SK-N-SH treated with all-trans-retinoic acid at 6 μM for 48 hours (cell line): ENCODE results near the gene PRKCE.

Experiments used
- ATAC-seq: fragments of 200-7000 bp; cut with Tn5 transposase; 3 replicates; pipeline ENCODE4 v1.9.1; 2020; ENCODE audit warnings: mild to moderate bottlenecking, moderate library complexity
- ARNTL ChIP-seq: fragments of 450-650 bp; formaldehyde crosslinking; IDR thresholded peaks from 2 replicates; pipeline ENCODE4 v1.5.0; 2020; ENCODE audit warnings: low read depth, mild to moderate bottlenecking, moderate library complexity, borderline replicate concordance
- BACH2 ChIP-seq: fragments of 250-450 bp; sonication (Bioruptor Pico); IDR thresholded peaks from 2 replicates; pipeline ENCODE4 v1.9.0; 2021; ENCODE audit warnings: mild to moderate bottlenecking, borderline replicate concordance
- ESRRG ChIP-seq: fragments of 250-450 bp; sonication (Bioruptor Pico); IDR thresholded peaks from 2 replicates; pipeline ENCODE4 v1.6.1; 2021; ENCODE audit warnings: mild to moderate bottlenecking
- ISL1 ChIP-seq: fragments of 250-450 bp; sonication (Bioruptor Pico); IDR thresholded peaks from 2 replicates; pipeline ENCODE4 v2.1.2; 2022; ENCODE audit warnings: mild to moderate bottlenecking, moderate library complexity
- OSR1 ChIP-seq: fragments of 250-450 bp; sonication (Bioruptor Pico); IDR thresholded peaks from 2 replicates; pipeline ENCODE4 v1.8.0; 2022; ENCODE audit warnings: moderate library complexity, mild to moderate bottlenecking, inconsistent platforms
- PPARA ChIP-seq: fragments of 250-450 bp; sonication (Bioruptor Pico); IDR thresholded peaks from 2 replicates; pipeline ENCODE4 v1.5.0; 2020; ENCODE audit warnings: mild to moderate bottlenecking, borderline replicate concordance
- RARB ChIP-seq: fragments of 250-450 bp; sonication (Bioruptor Pico); IDR thresholded peaks from 2 replicates; pipeline ENCODE4 v1.8.0; 2021; ENCODE audit warnings: mild to moderate bottlenecking, moderate library complexity
- SNAI2 ChIP-seq: fragments of 250-450 bp; sonication (Bioruptor Pico); IDR thresholded peaks from 2 replicates; pipeline ENCODE4 v1.5.0; 2020; ENCODE audit warnings: mild to moderate bottlenecking, moderate library complexity
- TCF4 ChIP-seq: fragments of 250-450 bp; sonication (Bioruptor Pico); IDR thresholded peaks from 2 replicates; pipeline ENCODE4 v1.8.0; 2021; ENCODE audit warnings: mild to moderate bottlenecking, moderate library complexity, borderline replicate concordance
- ZC3H10 ChIP-seq: fragments of 250-450 bp; sonication (Bioruptor Pico); IDR thresholded peaks from 2 replicates; pipeline ENCODE4 v1.5.1; 2021; ENCODE audit warnings: mild to moderate bottlenecking, moderate library complexity
- ZFP3 ChIP-seq: fragments of 250-450 bp; sonication (Bioruptor Pico); IDR thresholded peaks from 2 replicates; pipeline ENCODE4 v1.5.0; 2020; ENCODE audit warnings: mild to moderate bottlenecking, moderate library complexity
- ZFP30 ChIP-seq: fragments of 450-650 bp; formaldehyde crosslinking; IDR thresholded peaks from 2 replicates; pipeline ENCODE4 v1.5.0; 2022; ENCODE audit warnings: mild to moderate bottlenecking, moderate library complexity
- ZNF565 ChIP-seq: fragments of 450-650 bp; formaldehyde crosslinking; conservative IDR thresholded peaks from 2 replicates; pipeline ENCODE4 v1.5.0; 2020; ENCODE audit warnings: low read depth, mild to moderate bottlenecking, moderate library complexity
- ZNF70 ChIP-seq: fragments of 450-650 bp; formaldehyde crosslinking; IDR thresholded peaks from 2 replicates; pipeline ENCODE4 v1.5.0; 2020; ENCODE audit warnings: mild to moderate bottlenecking, moderate library complexity
- ZNF8 ChIP-seq: fragments of 450-650 bp; formaldehyde crosslinking; IDR thresholded peaks from 2 replicates; pipeline ENCODE4 v1.5.0; 2020; ENCODE audit warnings: mild to moderate bottlenecking, moderate library complexity
- TF ChIP-seq, protein P1 (sequence below): fragments of 250-450 bp; sonication (Bioruptor Pico); IDR thresholded peaks from 2 replicates; pipeline ENCODE4 v1.8.0; 2020; ENCODE audit warnings: mild to moderate bottlenecking, moderate library complexity, borderline replicate concordance
- TF ChIP-seq, protein P2 (sequence below): fragments of 250-450 bp; sonication (Bioruptor Pico); IDR thresholded peaks from 2 replicates; pipeline ENCODE4 v1.5.0; 2020; ENCODE audit warnings: mild to moderate bottlenecking, moderate library complexity
- TF ChIP-seq, protein P3 (sequence below): fragments of 250-450 bp; sonication (Bioruptor Pico); IDR thresholded peaks from 2 replicates; pipeline ENCODE4 v1.5.1; 2020; ENCODE audit warnings: low read depth, mild to moderate bottlenecking, moderate library complexity
- TF ChIP-seq, protein P4 (sequence below): fragments of 250-450 bp; sonication (Bioruptor Pico); IDR thresholded peaks from 2 replicates; pipeline ENCODE4 v1.5.1; 2021; ENCODE audit warnings: mild to moderate bottlenecking, moderate library complexity

Gene PRKCE

DNA sequence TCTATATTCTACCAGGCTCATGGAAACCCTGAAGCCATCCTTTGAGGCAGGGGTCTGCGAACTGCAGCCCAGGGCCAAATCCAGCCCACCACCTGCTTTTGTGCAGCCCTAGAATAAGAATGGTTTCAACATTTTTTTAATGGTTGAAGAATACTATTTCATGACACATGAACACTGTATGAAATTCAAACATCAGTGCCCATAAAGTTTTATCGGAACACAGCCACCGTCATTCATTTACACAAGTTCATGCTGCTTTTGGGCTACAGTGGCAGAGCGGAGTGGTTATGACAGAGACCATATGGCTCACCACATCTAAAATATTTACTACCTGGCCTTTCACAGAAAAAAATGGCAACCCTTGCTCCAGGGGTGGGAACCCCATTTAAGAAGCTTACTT lies 521.6 kb downstream of the PRKCE start:
- no peak for ATAC-seq
- TF ChIP-seq SNAI2 (no peak), ZFP30 (CRISPR knock-in tag) (no peak), ZFP3 (CRISPR knock-in tag) (no peak), BACH2 (no peak), PPARA (no peak), ZNF8 (CRISPR knock-in tag) (no peak), ISL1 (CRISPR knock-in tag) (no peak), RARB (CRISPR knock-in tag) (no peak), OSR1 (CRISPR knock-in tag) (no peak), ZNF565 (CRISPR knock-in tag) (no peak), ARNTL (no peak), ESRRG (CRISPR knock-in tag) (no peak), ZC3H10 (CRISPR knock-in tag) (no peak)
- TF ChIP-seq, protein P1, sequence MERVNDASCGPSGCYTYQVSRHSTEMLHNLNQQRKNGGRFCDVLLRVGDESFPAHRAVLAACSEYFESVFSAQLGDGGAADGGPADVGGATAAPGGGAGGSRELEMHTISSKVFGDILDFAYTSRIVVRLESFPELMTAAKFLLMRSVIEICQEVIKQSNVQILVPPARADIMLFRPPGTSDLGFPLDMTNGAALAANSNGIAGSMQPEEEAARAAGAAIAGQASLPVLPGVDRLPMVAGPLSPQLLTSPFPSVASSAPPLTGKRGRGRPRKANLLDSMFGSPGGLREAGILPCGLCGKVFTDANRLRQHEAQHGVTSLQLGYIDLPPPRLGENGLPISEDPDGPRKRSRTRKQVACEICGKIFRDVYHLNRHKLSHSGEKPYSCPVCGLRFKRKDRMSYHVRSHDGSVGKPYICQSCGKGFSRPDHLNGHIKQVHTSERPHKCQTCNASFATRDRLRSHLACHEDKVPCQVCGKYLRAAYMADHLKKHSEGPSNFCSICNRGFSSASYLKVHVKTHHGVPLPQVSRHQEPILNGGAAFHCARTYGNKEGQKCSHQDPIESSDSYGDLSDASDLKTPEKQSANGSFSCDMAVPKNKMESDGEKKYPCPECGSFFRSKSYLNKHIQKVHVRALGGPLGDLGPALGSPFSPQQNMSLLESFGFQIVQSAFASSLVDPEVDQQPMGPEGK (CRISPR knock-in tag), result no peak
- TF ChIP-seq, protein P2, sequence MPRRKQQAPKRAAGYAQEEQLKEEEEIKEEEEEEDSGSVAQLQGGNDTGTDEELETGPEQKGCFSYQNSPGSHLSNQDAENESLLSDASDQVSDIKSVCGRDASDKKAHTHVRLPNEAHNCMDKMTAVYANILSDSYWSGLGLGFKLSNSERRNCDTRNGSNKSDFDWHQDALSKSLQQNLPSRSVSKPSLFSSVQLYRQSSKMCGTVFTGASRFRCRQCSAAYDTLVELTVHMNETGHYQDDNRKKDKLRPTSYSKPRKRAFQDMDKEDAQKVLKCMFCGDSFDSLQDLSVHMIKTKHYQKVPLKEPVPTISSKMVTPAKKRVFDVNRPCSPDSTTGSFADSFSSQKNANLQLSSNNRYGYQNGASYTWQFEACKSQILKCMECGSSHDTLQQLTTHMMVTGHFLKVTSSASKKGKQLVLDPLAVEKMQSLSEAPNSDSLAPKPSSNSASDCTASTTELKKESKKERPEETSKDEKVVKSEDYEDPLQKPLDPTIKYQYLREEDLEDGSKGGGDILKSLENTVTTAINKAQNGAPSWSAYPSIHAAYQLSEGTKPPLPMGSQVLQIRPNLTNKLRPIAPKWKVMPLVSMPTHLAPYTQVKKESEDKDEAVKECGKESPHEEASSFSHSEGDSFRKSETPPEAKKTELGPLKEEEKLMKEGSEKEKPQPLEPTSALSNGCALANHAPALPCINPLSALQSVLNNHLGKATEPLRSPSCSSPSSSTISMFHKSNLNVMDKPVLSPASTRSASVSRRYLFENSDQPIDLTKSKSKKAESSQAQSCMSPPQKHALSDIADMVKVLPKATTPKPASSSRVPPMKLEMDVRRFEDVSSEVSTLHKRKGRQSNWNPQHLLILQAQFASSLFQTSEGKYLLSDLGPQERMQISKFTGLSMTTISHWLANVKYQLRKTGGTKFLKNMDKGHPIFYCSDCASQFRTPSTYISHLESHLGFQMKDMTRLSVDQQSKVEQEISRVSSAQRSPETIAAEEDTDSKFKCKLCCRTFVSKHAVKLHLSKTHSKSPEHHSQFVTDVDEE (CRISPR knock-in tag), result no peak

DNA sequence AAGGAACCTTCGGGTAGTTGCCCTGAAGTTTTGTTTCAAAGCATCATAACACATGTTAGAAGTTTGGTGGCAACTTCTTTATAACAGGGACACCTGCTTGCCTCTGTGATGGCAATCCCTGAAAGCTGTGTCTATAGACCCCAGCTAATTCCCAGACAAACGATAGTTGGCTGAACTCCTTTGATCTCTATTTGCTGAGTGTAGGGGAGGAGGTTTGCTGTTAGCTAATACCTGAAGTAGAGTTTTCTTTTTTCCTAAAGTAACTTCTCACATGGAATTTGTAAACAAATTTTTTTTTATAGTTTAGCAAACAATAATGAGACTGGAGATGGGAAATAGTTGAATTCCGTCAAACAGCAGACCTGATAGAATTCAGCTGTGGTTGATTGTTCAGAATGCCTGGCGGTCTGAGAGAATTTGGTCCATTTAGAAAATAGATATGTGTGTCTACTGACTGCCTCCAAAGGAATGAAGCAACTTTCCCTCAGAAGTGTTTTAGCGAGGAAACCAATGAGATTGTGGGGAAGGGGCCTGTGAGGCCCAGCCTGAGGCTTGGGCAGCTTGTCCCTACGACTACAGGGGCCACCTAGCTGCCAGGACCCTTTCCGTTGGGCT lies 522.3 kb downstream of the PRKCE start:
- ATAC-seq, result no peak
- TF ChIP-seq ZNF565 (CRISPR knock-in tag) (no peak), ZFP3 (CRISPR knock-in tag) (no peak), PPARA (no peak), OSR1 (CRISPR knock-in tag) (no peak)
- TF ChIP-seq, protein P3, sequence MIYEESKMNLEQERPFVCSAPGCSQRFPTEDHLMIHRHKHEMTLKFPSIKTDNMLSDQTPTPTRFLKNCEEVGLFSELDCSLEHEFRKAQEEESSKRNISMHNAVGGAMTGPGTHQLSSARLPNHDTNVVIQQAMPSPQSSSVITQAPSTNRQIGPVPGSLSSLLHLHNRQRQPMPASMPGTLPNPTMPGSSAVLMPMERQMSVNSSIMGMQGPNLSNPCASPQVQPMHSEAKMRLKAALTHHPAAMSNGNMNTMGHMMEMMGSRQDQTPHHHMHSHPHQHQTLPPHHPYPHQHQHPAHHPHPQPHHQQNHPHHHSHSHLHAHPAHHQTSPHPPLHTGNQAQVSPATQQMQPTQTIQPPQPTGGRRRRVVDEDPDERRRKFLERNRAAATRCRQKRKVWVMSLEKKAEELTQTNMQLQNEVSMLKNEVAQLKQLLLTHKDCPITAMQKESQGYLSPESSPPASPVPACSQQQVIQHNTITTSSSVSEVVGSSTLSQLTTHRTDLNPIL (CRISPR knock-in tag), result no peak

DNA sequence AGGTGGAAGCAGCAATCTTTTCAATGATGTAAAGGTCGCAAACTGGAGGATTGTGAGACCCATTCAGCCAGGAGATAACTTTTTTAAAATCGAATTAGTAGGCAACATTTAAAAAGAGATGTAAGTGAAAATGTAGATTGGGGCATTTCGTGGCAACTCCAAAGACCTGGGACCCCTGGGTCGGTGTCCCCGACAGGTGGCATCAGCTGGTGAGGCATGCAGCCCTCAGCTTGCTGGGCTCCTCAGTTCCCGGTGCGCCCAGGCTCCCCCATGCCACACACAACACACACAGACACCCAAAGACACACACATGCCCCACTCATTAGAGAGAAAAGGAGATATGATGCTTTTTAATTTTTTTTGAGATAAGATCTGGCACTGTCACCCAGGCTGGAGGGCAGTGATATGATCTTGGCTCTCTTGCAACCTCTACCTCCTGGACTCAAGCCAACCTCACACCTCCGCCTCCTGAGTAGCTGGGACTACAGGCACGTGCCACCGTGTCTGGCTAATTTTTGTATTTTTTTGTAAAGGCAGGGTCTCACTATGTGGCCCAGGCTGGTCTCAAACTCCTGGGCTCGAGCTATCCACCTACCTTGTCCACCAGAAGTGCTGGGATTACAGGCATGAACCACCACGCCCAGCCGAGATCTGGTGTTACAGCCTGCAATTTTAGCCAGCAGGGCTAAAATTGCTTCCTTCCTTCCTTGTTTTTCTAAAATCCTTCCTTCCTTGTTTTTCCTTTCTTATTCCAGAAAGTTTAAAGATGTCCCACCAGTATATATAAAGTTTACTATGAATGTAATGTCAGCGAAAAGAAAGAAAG lies 523.1 kb downstream of the PRKCE start:
- ATAC-seq, result no peak
- TF ChIP-seq ISL1 (CRISPR knock-in tag), result no peak
- TF ChIP-seq, all 23 proteins: peak for 0

DNA sequence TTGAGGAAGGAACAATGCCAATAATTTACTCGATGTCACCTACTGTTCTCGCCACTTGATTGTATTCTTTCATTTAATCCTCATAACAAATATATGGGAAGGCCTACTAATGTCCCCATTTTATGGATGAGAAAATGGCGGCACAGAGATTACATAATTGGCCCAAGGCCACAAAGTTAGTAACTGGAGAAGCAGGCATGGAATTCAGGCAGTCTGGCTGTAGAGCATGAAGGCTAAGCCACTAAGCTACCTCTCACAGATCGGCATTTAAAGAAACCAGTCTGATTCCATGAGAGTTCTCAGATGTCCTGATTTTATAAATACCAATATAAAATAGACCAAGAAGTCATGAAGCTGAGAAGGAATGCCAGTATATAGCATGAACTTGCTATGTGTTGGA lies 523.9 kb downstream of the PRKCE start:
- no peak for TF ChIP-seq ZNF70 (CRISPR knock-in tag)
- no peak for TF ChIP-seq TCF4 (CRISPR knock-in tag)
- TF ChIP-seq, protein P4, sequence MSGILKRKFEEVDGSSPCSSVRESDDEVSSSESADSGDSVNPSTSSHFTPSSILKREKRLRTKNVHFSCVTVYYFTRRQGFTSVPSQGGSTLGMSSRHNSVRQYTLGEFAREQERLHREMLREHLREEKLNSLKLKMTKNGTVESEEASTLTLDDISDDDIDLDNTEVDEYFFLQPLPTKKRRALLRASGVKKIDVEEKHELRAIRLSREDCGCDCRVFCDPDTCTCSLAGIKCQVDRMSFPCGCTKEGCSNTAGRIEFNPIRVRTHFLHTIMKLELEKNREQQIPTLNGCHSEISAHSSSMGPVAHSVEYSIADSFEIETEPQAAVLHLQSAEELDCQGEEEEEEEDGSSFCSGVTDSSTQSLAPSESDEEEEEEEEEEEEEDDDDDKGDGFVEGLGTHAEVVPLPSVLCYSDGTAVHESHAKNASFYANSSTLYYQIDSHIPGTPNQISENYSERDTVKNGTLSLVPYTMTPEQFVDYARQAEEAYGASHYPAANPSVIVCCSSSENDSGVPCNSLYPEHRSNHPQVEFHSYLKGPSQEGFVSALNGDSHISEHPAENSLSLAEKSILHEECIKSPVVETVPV, result no peak
- no peak for TF ChIP-seq BACH2
- TF ChIP-seq SNAI2, result no peak
- no peak for TF ChIP-seq ARNTL
- TF ChIP-seq ISL1 (CRISPR knock-in tag), result 0 out of 2 replicates have a peak, but pooled peaks have one; percentile 6
- TF ChIP-seq, protein P3 (CRISPR knock-in tag), result no peak
- TF ChIP-seq, protein P2 (CRISPR knock-in tag), result no peak
- ATAC-seq, result no peak
